HG03439 (cell line): Measurements from ENCODE around the gene CHST11.
A peak's percentile ranks its signal among the peaks of the same experiment; 100 is the strongest.

Source experiments
- ATAC-seq: cut with Tn5 transposase; IDR thresholded peaks from one replicate; pipeline ENCODE4 v1.9.1; 2021; ENCODE audit warnings: mild to moderate bottlenecking, moderate library complexity; ENCODE audit not compliant: unreplicated experiment

The CHST11 gene

GRCh38 chr12:104624529-104624928 lies 167.8 kb downstream of the CHST11 start:
- ATAC-seq, result no peak

GRCh38 chr12:104626069-104626837 lies 169.5 kb downstream of the CHST11 start:
- ATAC-seq, result no peak

- ATAC-seq, result no peak
These were observed 170.7 kb downstream of the CHST11 start for GRCh38 chr12:104627231-104627989.

GRCh38 chr12:104627990-104628830 lies 171.5 kb downstream of the CHST11 start:
- ATAC-seq, result no peak

- no peak for ATAC-seq
These were observed 172.0 kb downstream of the CHST11 start for GRCh38 chr12:104628831-104629135.

GRCh38 chr12:104630230-104630670 lies 173.5 kb downstream of the CHST11 start:
- ATAC-seq, result no peak

- no peak for ATAC-seq
These were observed 175.1 kb downstream of the CHST11 start for GRCh38 chr12:104631867-104632266.

GRCh38 chr12:104632724-104633201 lies 176.0 kb downstream of the CHST11 start:
- no peak for ATAC-seq

GRCh38 chr12:104634044-104634443 lies 177.3 kb downstream of the CHST11 start:
- no peak for ATAC-seq

- ATAC-seq, result no peak
These were observed 178.1 kb downstream of the CHST11 start for GRCh38 chr12:104634852-104635251.

GRCh38 chr12:104635607-104636343 lies 179.0 kb downstream of the CHST11 start:
- no peak for ATAC-seq

- no peak for ATAC-seq
These were observed 179.7 kb downstream of the CHST11 start for GRCh38 chr12:104636496-104636895.

- ATAC-seq, result no peak
These were observed 180.9 kb downstream of the CHST11 start for GRCh38 chr12:104637604-104638003.

- no peak for ATAC-seq
These were observed 181.6 kb downstream of the CHST11 start for GRCh38 chr12:104638218-104638850.

- no peak for ATAC-seq
These were observed 182.1 kb downstream of the CHST11 start for GRCh38 chr12:104638851-104639240.

- ATAC-seq, result no peak
These were observed 184.2 kb downstream of the CHST11 start for GRCh38 chr12:104640956-104641355.

- peak; percentile 95 for ATAC-seq
These were observed 185.1 kb downstream of the CHST11 start for GRCh38 chr12:104641862-104642261.

GRCh38 chr12:104643093-104643818 lies 186.5 kb downstream of the CHST11 start:
- no peak for ATAC-seq
